GM12873 (cell line): ENCODE results near the gene GNG10.

Experiments
- TF ChIP-seq, protein P1 (sequence below): IDR thresholded peaks from 2 replicates; pipeline ENCODE4 v1.5.1; 2012; ENCODE audit warnings: low read depth, mild to moderate bottlenecking, moderate library complexity, low read length, control low read depth; ENCODE audit not compliant: insufficient read depth; ENCODE audit errors: missing control alignments

The GNG10 gene

DNA sequence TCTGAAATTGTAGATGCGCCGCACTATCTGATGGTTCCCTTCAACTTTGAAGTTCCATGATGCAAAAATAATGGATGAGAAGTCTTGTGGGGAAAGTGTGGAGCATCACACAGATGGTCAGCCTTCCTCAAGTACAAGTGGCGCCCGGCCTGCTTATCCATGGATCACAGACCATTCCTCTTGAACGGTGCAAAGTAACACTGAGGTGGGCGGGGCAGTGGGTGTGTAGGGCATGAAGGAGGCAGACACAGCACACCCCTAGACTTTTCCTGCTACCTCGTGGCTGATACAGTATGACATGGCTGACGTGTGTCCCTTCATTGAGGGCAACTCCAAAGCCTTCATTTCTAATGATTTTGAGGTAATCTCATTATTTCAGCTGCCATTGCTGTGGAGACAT, 2.5 kb upstream of the GNG10 start:
- TF ChIP-seq, protein P1, sequence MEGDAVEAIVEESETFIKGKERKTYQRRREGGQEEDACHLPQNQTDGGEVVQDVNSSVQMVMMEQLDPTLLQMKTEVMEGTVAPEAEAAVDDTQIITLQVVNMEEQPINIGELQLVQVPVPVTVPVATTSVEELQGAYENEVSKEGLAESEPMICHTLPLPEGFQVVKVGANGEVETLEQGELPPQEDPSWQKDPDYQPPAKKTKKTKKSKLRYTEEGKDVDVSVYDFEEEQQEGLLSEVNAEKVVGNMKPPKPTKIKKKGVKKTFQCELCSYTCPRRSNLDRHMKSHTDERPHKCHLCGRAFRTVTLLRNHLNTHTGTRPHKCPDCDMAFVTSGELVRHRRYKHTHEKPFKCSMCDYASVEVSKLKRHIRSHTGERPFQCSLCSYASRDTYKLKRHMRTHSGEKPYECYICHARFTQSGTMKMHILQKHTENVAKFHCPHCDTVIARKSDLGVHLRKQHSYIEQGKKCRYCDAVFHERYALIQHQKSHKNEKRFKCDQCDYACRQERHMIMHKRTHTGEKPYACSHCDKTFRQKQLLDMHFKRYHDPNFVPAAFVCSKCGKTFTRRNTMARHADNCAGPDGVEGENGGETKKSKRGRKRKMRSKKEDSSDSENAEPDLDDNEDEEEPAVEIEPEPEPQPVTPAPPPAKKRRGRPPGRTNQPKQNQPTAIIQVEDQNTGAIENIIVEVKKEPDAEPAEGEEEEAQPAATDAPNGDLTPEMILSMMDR = no peak

DNA sequence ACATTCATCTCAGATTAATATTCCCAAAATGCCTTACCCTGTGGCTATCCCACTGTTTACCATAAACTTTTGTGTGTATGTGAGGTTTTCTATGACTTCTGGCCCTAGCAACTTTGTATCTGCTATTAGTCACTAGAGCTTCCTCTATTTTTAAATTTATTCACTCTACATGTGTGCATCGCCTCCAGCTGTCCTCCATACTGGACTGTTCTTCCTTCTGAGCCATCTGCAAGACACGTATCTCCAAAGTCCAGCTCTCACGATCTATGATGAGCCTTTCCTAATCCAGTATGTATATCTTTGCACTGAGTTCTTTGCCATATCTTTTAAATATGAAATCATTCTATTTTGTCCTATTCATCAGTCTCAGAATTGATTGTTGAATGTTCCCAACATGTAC, 1.7 kb upstream of the GNG10 start:
- TF ChIP-seq, protein P1 = no peak

DNA sequence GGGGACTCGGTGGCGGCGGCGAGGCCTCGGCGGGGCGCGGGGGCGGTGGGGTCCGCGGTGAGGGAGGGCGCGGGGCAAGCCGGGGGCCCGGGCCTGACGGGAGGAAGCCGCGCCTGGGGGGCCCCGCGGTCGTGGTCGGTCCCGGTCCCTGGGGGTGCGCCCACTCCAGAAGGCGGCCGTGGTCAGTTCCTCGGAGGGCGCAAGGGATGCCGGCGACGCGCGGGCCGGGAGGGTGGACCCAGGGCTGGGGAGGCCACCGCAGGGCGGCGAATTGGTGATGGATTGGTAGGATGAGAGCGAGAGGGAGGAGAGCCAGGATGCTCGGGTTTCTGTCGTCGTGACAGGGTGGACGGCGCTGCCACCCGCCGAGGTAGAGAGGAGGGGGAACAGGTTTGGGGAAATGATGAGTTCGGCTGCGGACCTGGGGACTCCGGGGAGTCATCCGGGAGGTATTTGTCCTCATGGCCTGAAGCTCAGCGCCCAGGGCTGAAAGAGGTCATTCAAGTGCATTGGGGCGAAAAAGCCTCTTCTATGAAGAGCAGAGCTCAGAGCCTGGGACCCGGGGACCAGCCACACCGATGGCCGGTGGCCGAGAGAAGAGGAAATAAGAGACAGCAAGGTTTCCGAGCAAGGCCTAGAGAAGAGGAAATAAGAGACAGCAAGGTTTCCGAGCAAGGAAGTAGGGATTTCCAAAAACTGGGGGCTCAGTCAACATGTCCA, 557 bp downstream of the GNG10 start:
- TF ChIP-seq, protein P1 = no peak

DNA sequence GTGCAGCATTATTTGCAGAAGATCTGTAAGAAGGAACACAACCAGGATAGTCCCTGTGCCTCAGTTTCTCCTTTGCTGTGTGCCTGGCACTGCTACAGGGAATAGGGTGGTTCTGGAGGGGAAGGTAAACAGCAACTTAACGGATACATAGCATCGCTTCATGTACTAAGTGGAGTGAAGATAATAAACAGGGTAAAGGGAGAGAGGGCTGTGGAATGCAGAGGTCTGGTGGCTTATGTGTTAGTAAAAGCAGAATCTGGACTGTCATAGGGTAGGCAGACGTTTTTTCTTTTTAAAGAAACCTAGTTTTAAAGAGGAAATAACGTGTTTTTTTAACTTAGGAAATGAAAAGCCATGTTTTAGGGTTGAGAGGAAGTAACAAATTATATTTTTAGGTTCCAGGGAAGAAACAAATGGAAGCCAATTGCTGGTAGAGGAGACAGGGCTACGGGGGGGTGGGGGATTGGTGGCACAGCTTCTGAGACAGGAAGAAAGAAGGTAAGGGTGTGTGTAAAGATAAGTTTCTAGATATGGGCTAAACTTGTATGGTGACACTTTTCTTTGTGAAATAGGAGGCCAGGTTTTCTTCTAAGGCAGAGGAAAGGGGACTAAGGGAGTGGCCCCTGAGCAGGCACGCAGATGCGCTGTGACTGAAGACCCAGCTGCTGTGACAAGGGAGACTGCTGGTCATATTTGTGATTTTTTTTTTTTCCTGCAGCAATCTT, 1.3 kb downstream of the GNG10 start:
- TF ChIP-seq, protein P1 = no peak

DNA sequence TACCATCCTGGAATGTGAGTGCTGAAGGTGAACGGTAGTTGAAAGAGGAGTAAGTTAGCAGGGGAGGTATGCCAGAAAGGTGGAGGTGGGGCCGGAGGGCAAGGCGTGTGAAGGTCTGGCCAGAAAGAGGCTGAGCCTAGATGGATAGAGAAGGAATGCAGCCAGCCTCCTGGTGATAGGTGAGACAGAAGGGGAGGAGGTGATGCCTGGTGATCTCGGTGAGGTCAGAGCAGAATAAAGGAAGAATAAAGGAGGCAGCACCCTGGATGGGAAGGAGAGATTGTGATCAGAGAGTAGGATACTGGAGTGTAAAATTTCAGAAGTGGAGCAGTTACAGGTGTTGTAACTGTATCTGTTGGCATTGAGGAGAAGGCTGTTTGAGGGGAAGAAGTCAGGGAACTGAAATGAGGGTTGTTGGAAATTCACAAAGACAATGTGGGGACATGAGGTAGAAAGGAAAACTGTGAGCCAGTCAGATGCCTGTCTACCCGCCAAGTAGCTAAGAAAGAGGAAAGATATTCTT, 2.0 kb downstream of the GNG10 start:
- TF ChIP-seq, protein P1 = no peak

DNA sequence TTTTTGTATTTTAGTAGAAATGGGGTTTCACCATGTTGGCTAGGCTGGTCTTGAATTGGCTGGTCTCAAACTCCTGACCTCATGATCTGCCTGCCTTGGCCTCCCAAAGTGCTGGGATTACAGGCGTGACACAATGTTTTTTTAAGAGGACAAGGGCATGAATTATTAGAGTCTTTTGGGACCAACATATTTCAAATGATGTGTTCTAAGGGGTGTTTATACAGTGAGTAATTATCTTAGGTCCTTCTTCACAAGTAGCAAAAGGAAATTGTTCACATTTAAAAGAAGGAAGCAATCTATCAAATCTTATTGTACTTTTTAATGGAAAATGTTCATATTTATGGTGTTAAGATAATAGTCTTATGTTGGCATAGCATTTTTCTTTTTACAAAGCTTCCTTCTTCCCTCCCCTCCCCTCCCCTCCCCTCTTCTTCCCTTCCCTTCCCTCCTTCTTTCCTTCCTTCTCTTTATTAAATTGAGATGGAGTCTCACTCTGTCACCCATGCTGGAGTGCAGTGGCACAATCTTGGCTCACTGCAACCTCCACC, 6.7 kb downstream of the GNG10 start:
- TF ChIP-seq, protein P1 = no peak

DNA sequence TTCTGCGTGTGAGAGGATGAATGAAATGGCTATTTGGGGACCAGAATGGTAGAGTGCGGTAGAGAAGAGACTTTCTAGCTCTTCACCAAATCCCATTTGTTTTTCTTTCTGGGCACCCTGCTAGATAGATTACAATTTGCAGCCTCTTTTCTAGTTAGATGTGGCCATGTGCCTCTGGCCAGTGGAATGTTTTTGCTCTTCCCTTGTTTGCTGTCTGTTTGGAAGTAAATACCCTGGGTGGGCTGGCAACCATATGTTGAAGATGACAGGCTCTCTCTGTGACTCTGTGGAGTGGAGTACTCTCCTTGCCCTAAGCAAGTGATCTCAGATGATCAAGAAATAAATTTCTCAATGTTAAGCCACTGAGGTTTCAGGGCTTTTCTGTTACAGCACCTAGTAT, 12.9 kb downstream of the GNG10 start:
- TF ChIP-seq, protein P1 = no peak
